Measurements from ENCODE around the gene JAZF1. TPM values are rescaled to one million over a fixed set of nuclear protein-coding genes. Genes with fewer than 3 reads are reported as not detected.

Gene JAZF1
- total RNA-seq, 1 experiment from 2014 or later = 3.4 TPM

DNA sequence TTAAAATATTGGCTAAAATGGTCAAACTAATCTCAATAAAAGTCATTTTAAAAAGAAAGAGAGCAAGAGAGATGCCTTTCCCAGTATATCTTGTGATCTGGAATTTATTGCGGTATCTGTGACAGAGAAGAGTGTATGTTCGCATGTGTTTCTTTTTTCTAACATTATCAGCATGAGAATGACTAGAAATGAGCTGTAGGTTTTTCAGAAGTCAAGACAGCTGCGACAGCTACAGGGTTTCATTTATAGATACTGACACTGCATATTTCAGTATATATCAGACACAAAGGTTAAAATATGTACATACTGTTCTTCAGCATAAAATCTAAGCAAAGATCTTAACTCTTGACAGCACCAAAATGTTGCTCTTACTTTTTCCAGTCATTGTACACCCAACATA, 215.8 kb downstream of the JAZF1 start:
- H3K4me1 ChIP-seq (ENCODE audit: control insufficient read depth in 1 of 2, insufficient read depth in 2 of 2, low read length in 2 of 2) = peaks cover 13 to 20% of the 10 kb centered on the region in 2 experiments
- H3K27me3 ChIP-seq (ENCODE audit: insufficient read depth, low read length) = no peaks in the 10 kb centered on the region
- no peaks in the 10 kb centered on the region for H3K79me2 ChIP-seq (ENCODE audit: insufficient read depth, low read length)
- no peak overlapping the region for H3K27ac ChIP-seq (ENCODE audit: low read depth, low read length)
- no peaks in the 10 kb centered on the region for H3K9me2 ChIP-seq (ENCODE audit: insufficient read depth)
- H3K9ac ChIP-seq (ENCODE audit: low read length) = no peak overlapping the region
- RAD21 ChIA-PET (ENCODE audit: low non-redundant PET in 1 of 2, low total read pairs in 2 of 2, uncharacterized antibody in 2 of 2, unreplicated experiment in 2 of 2) = no interaction called here
- no peak overlapping the region for H3K4me3 ChIP-seq (replicated peaks in 1 of 2; ENCODE audit: low read depth in 1 of 2, low read length in 2 of 2)
- no TSS peak for BruUV-seq (replicated peaks)
- intact Hi-C loops (cut with micrococcal nuclease) = no loop called here
- H3K4me2 ChIP-seq (ENCODE audit: low read length) = no peak overlapping the region
- DNase-seq (ENCODE audit: low read depth, low spot score) (no peak), ATAC-seq (no peak)
- H2AFZ ChIP-seq (ENCODE audit: low read depth, low read length, poor library complexity, severe bottlenecking) = no peak overlapping the region
- H4K20me1 ChIP-seq (ENCODE audit: insufficient read depth) = no peaks in the 10 kb centered on the region
- CTCF ChIA-PET = no interaction called here
- POLR2A ChIA-PET = no interaction called here
- H3K9me3 ChIP-seq (ENCODE audit: control insufficient read depth in 1 of 2, insufficient read depth in 1 of 2, low read depth in 1 of 2, low read length in 2 of 2) = no peaks in the 10 kb centered on the region
- no peaks in the 10 kb centered on the region for H3K36me3 ChIP-seq (ENCODE audit: control insufficient read depth in 1 of 2, insufficient read depth in 2 of 2, low read length in 2 of 2)
- TF ChIP-seq SRF (IDR thresholded peaks at IDR 0.05; ENCODE audit: low read depth) = no peak
- TF ChIP-seq EZH2phosphoT487 (IDR thresholded peaks at IDR 0.05; ENCODE audit: borderline replicate concordance) = no peak
- TF ChIP-seq, protein P1, sequence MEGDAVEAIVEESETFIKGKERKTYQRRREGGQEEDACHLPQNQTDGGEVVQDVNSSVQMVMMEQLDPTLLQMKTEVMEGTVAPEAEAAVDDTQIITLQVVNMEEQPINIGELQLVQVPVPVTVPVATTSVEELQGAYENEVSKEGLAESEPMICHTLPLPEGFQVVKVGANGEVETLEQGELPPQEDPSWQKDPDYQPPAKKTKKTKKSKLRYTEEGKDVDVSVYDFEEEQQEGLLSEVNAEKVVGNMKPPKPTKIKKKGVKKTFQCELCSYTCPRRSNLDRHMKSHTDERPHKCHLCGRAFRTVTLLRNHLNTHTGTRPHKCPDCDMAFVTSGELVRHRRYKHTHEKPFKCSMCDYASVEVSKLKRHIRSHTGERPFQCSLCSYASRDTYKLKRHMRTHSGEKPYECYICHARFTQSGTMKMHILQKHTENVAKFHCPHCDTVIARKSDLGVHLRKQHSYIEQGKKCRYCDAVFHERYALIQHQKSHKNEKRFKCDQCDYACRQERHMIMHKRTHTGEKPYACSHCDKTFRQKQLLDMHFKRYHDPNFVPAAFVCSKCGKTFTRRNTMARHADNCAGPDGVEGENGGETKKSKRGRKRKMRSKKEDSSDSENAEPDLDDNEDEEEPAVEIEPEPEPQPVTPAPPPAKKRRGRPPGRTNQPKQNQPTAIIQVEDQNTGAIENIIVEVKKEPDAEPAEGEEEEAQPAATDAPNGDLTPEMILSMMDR (IDR thresholded peaks at IDR 0.05 in 2 of 3, conservative IDR thresholded peaks at IDR 0.05 in 1 of 3; ENCODE audit: borderline replicate concordance in 1 of 3, insufficient read depth in 1 of 3, low read depth in 2 of 3, low read length in 2 of 3) = no peak
- TF ChIP-seq POLR2AphosphoS5 (IDR thresholded peaks at IDR 0.05; ENCODE audit: low read depth, low read length) = no peak
- no peak for TF ChIP-seq SP1 (IDR thresholded peaks at IDR 0.05; ENCODE audit: low read depth)
- no peak for TF ChIP-seq CEBPB (IDR thresholded peaks at IDR 0.05; ENCODE audit: low read depth)
- TF ChIP-seq, protein P2, sequence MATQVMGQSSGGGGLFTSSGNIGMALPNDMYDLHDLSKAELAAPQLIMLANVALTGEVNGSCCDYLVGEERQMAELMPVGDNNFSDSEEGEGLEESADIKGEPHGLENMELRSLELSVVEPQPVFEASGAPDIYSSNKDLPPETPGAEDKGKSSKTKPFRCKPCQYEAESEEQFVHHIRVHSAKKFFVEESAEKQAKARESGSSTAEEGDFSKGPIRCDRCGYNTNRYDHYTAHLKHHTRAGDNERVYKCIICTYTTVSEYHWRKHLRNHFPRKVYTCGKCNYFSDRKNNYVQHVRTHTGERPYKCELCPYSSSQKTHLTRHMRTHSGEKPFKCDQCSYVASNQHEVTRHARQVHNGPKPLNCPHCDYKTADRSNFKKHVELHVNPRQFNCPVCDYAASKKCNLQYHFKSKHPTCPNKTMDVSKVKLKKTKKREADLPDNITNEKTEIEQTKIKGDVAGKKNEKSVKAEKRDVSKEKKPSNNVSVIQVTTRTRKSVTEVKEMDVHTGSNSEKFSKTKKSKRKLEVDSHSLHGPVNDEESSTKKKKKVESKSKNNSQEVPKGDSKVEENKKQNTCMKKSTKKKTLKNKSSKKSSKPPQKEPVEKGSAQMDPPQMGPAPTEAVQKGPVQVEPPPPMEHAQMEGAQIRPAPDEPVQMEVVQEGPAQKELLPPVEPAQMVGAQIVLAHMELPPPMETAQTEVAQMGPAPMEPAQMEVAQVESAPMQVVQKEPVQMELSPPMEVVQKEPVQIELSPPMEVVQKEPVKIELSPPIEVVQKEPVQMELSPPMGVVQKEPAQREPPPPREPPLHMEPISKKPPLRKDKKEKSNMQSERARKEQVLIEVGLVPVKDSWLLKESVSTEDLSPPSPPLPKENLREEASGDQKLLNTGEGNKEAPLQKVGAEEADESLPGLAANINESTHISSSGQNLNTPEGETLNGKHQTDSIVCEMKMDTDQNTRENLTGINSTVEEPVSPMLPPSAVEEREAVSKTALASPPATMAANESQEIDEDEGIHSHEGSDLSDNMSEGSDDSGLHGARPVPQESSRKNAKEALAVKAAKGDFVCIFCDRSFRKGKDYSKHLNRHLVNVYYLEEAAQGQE (IDR thresholded peaks at IDR 0.05; ENCODE audit: low read depth) = no peak
- TF ChIP-seq, protein P3, sequence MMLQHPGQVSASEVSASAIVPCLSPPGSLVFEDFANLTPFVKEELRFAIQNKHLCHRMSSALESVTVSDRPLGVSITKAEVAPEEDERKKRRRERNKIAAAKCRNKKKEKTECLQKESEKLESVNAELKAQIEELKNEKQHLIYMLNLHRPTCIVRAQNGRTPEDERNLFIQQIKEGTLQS (IDR thresholded peaks at IDR 0.05) = no peak
- TF ChIP-seq CBX3 (IDR thresholded peaks at IDR 0.05; ENCODE audit: low read depth) = no peak
- TF ChIP-seq EZH2 (IDR thresholded peaks at IDR 0.05) = no peak
- no peak for TF ChIP-seq ZNF274 (IDR thresholded peaks at IDR 0.05; ENCODE audit: low read depth, low read length)
- TF ChIP-seq ELF1 (IDR thresholded peaks at IDR 0.05; ENCODE audit: borderline replicate concordance, low read depth) = no peak
- TF ChIP-seq SIN3A (IDR thresholded peaks at IDR 0.05; ENCODE audit: low read depth) = no peak
- TF ChIP-seq YY1 (IDR thresholded peaks at IDR 0.05; ENCODE audit: extremely low read depth, insufficient replicate concordance, low read depth, low read length) = no peak
- TF ChIP-seq RAD21 (IDR thresholded peaks at IDR 0.05; ENCODE audit: low read depth) = no peak
- no peak for TF ChIP-seq ZBTB33 (IDR thresholded peaks at IDR 0.05; ENCODE audit: extremely low read depth, insufficient replicate concordance, low read length)
- TF ChIP-seq, protein P4, sequence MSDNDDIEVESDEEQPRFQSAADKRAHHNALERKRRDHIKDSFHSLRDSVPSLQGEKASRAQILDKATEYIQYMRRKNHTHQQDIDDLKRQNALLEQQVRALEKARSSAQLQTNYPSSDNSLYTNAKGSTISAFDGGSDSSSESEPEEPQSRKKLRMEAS (IDR thresholded peaks at IDR 0.05) = no peak
- no peak for TF ChIP-seq ZFX (IDR thresholded peaks at IDR 0.05)
- TF ChIP-seq POLR2A (IDR thresholded peaks at IDR 0.05; ENCODE audit: borderline replicate concordance, extremely low read depth, insufficient read depth, insufficient read length) = no peak
